ENCODE results near the gene RANBP3.

Gene RANBP3

GRCh38 chr19:5926641-5927440 is 51.1 kb downstream of the RANBP3 start:
- DNase-seq (ENCODE audit: low spot score), result no peak

- DNase-seq (ENCODE audit: low spot score), result no peak
Observed at GRCh38 chr19:5925830-5926427, 52.0 kb downstream of the RANBP3 start.

GRCh38 chr19:5923356-5923755 is 54.6 kb downstream of the RANBP3 start:
- no peak for DNase-seq (ENCODE audit: low spot score)

- no peak for DNase-seq (ENCODE audit: low spot score)
Observed at GRCh38 chr19:5922161-5922545, 55.8 kb downstream of the RANBP3 start.

GRCh38 chr19:5921516-5922160 is 56.3 kb downstream of the RANBP3 start:
- DNase-seq (ENCODE audit: low spot score), result no peak

- DNase-seq (ENCODE audit: low spot score), result no peak
Observed at GRCh38 chr19:5918463-5919079, 59.4 kb downstream of the RANBP3 start.

- no peak for DNase-seq (ENCODE audit: low spot score)
Observed at GRCh38 chr19:5917431-5918107, 60.4 kb downstream of the RANBP3 start.

GRCh38 chr19:5916181-5916708 is 61.7 kb downstream of the RANBP3 start:
- no peak for DNase-seq (ENCODE audit: low spot score)

GRCh38 chr19:5915782-5916165 is 62.2 kb downstream of the RANBP3 start:
- no peak for DNase-seq (ENCODE audit: low spot score)

GRCh38 chr19:5914946-5915781 is 62.8 kb downstream of the RANBP3 start:
- DNase-seq (ENCODE audit: low spot score), result no peak

- DNase-seq (ENCODE audit: low spot score), result no peak
Observed at GRCh38 chr19:5914358-5914774, 63.6 kb downstream of the RANBP3 start.

- DNase-seq (ENCODE audit: low spot score), result no peak
Observed at GRCh38 chr19:5913739-5914357, 64.1 kb downstream of the RANBP3 start, which contains the start of gene CAPS. Gene CAPS, plus strand, starts transcription at chr19:5914254. Its CDS starts 153 bp downstream, at chr19:5914407.

- DNase-seq (ENCODE audit: low spot score), result no peak
Observed at GRCh38 chr19:5911366-5911765, 66.6 kb downstream of the RANBP3 start.

GRCh38 chr19:5910638-5910907 is 67.4 kb downstream of the RANBP3 start:
- DNase-seq (ENCODE audit: low spot score), result no peak

- DNase-seq (ENCODE audit: low spot score), result no peak
Observed at GRCh38 chr19:5908773-5909442, 69.0 kb downstream of the RANBP3 start.

- no peak for DNase-seq (ENCODE audit: low spot score)
Observed at GRCh38 chr19:5907241-5907640, 70.7 kb downstream of the RANBP3 start.

GRCh38 chr19:5905114-5905778 is 72.7 kb downstream of the RANBP3 start:
- DNase-seq (ENCODE audit: low spot score), result no peak

GRCh38 chr19:5904352-5905113 is 73.4 kb downstream of the RANBP3 start, which contains the start of gene VMAC:
Gene VMAC, plus strand, starts transcription at chr19:5904872. Its CDS starts 19 bp downstream, at chr19:5904891.
- DNase-seq (ENCODE audit: low spot score), result peak; percentile 99

All from D341Med (cell line).